ENCODE measurements around the gene NPEPL1.

GRCh38 chr20:58753922-58754551 lies 61.4 kb downstream of the NPEPL1 start:
- TF ChIP-seq CTCF (IDR thresholded peaks at IDR 0.05) (no peak), POLR2A (IDR thresholded peaks at IDR 0.05) (no peak)
